Upper lobe of right lung (tissue), 1 donor: Measurements from ENCODE around the gene FOXO6. TPM values are rescaled to one million over a fixed set of nuclear protein-coding genes. Genes with fewer than 3 reads are reported as not detected.

Experiments
- ATAC-seq: fragments of 200-7000 bp; cut with Tn5 transposase; one replicate; pipeline ENCODE4 v1.9.1; 2020; ENCODE audit warnings: mild to moderate bottlenecking, moderate library complexity
- DNase-seq: peaks from one replicate; pipeline ENCODE4 v3.0.0-alpha.2; 2020
- H3K27ac ChIP-seq: fragments of 200-600 bp; one replicate; pipeline ENCODE4 v1.8.0; 2022
- H3K27me3 ChIP-seq: fragments of 200-600 bp; one replicate; pipeline ENCODE4 v1.8.0; 2022; ENCODE audit warnings: mild to moderate bottlenecking
- H3K36me3 ChIP-seq: fragments of 200-600 bp; one replicate; pipeline ENCODE4 v1.8.0; 2022
- H3K4me1 ChIP-seq: fragments of 200-600 bp; one replicate; pipeline ENCODE4 v1.8.0; 2022
- H3K4me3 ChIP-seq: fragments of 200-600 bp; one replicate; pipeline ENCODE4 v1.8.0; 2022; ENCODE audit warnings: mild to moderate bottlenecking
- H3K9me3 ChIP-seq: fragments of 200-600 bp; one replicate; pipeline ENCODE4 v1.8.0; 2022
- intact Hi-C: fragments of 100-400 bp; cut with DNase I; formaldehyde crosslinking; loops from one replicate; pipeline ENCODE4 v1.11.0; 2022
- total RNA-seq: library from RNA; stranded (reverse); fragmentation: NEBNext Ultra II Directional; extraction: Animal tissue kit (Norgen Biotek cat#: 25700); gene quantifications from one replicate; pipeline ENCODE4 v1.2.1, GENCODE V29; 2021
- TF ChIP-seq, protein P1 (sequence below): fragments of 200-600 bp; IDR thresholded peaks from one replicate; pipeline ENCODE4 v1.8.0; 2022; ENCODE audit warnings: antibody characterized with exemption
- donor health status: DM: no; HTN: yes; CAD: no; lungs with severe emphysema.

The FOXO6 gene
- total RNA-seq, 1 donor from 2014 or later = 0.43 TPM

DNA sequence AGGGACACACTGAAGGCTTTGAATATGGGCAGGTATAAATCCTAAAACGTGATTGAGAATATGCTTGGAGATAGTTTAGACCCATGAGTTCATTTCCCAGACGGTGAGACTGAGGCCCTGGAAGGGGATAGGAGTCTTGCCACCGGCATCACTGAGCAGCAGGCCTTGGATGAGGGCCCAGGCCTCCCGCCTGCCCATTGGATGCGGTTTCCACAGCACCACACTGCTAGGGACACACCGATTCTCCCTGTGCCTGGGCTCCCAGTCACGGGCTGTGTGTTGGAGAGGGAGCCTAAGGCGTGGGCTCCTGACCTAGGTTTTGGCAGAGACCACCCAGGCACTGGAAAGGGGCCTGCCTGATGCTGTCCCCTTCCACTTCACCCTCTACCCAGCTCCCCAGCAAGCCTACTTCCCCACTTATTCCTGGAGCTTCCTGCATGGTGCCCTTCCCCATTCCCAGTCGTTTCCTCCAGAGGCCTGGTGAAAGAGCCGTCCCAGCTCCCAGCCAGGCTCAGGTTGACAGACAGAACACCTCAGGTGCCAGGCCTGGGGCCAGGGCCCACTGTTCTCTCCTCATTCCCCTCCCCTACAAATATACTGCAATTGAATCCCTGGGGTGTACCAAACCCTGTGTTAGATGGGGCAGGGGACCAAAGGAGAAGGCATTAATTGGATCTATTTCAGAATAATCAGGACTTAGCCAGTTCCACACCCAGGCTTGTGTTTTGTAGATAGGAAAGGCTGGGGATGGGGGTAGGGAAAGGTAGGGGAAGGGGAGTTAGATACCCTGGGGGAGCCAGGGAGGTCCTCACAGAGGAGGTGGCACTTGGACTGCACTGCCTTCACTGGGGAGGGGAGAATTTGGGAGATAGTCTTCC is 3.4 kb downstream of the FOXO6 start:
- ATAC-seq (no peak), DNase-seq (no peak)
- peaks cover 12% of the 10 kb centered on the region for H3K4me1 ChIP-seq
- intact Hi-C loops = no loop called here
- peaks cover 41% of the 10 kb centered on the region for H3K27me3 ChIP-seq
- H3K9me3 ChIP-seq = no peaks in the 10 kb centered on the region
- H3K27ac ChIP-seq = no peak overlapping the region
- TF ChIP-seq, protein P1, sequence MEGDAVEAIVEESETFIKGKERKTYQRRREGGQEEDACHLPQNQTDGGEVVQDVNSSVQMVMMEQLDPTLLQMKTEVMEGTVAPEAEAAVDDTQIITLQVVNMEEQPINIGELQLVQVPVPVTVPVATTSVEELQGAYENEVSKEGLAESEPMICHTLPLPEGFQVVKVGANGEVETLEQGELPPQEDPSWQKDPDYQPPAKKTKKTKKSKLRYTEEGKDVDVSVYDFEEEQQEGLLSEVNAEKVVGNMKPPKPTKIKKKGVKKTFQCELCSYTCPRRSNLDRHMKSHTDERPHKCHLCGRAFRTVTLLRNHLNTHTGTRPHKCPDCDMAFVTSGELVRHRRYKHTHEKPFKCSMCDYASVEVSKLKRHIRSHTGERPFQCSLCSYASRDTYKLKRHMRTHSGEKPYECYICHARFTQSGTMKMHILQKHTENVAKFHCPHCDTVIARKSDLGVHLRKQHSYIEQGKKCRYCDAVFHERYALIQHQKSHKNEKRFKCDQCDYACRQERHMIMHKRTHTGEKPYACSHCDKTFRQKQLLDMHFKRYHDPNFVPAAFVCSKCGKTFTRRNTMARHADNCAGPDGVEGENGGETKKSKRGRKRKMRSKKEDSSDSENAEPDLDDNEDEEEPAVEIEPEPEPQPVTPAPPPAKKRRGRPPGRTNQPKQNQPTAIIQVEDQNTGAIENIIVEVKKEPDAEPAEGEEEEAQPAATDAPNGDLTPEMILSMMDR = no peak
- no peaks in the 10 kb centered on the region for H3K36me3 ChIP-seq
- H3K4me3 ChIP-seq = no peak overlapping the region

GRCh38 chr1:41365320-41365633 is 4.0 kb downstream of the FOXO6 start:
- H3K4me3 ChIP-seq = no peak overlapping the region
- H3K9me3 ChIP-seq = no peaks in the 10 kb centered on the region
- no peaks in the 10 kb centered on the region for H3K36me3 ChIP-seq
- peaks cover 12% of the 10 kb centered on the region for H3K4me1 ChIP-seq
- DNase-seq = no peak
- peaks cover 41% of the 10 kb centered on the region for H3K27me3 ChIP-seq
- intact Hi-C loops = no loop called here
- no peak overlapping the region for H3K27ac ChIP-seq
- ATAC-seq = no peak
- TF ChIP-seq, protein P1 = no peak

DNA sequence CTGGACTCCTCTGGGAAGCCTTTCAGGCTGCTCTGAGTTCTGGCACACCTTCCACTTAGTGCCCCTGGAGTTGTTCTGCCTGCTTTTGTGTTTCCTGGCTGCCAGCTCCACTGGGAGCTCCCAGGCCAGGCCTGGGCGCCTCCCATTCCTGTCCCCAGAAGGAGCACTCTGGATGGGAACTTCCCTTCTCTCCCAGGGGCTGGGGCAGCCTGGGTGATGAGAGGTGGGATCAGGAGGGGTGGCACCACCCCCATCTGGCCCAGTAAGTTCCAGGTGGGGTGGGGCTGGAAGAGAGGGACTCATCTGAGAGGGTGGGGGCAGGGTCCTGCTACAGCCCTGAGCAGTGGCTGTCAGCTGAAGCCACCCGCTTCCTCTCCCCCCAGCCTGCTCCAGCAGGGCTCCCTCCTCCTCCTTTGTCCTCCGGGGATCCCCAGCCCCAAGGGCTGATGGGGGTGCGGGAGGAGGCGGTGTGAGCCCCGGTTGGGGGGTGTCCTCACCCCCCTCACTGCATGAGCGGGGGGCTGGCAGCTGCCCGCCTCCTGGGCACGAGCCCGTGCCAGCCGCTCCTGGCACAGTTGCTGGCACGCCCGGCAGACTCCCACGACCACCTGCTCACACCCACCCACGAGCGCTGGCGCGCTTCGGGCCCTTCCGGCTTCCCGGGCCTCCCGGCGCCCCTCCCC is 4.7 kb downstream of the FOXO6 start:
- peaks cover 41% of the 10 kb centered on the region for H3K27me3 ChIP-seq
- DNase-seq (peak; percentile 67), ATAC-seq (no peak)
- no peak overlapping the region for H3K27ac ChIP-seq
- peaks cover 12% of the 10 kb centered on the region for H3K4me1 ChIP-seq
- H3K9me3 ChIP-seq = no peaks in the 10 kb centered on the region
- TF ChIP-seq, protein P1 = no peak
- H3K4me3 ChIP-seq = peak overlapping the region; percentile 36
- intact Hi-C loops = no loop called here
- H3K36me3 ChIP-seq = no peaks in the 10 kb centered on the region

GRCh38 chr1:41366455-41367287 is 5.4 kb downstream of the FOXO6 start:
- ATAC-seq = peak; percentile 5
- H3K27ac ChIP-seq = no peak overlapping the region
- intact Hi-C loops = no loop called here

GRCh38 chr1:41367288-41367642 is 6.0 kb downstream of the FOXO6 start:
- Histone ChIP-seq H3K27me3 (peaks cover 43% of the 10 kb centered on the region), H3K36me3 (no peaks in the 10 kb centered on the region), H3K4me1 (peaks cover 13% of the 10 kb centered on the region), H3K27ac (no peak overlapping the region), H3K9me3 (no peaks in the 10 kb centered on the region), H3K4me3 (no peak overlapping the region)
- TF ChIP-seq, protein P1 = no peak
- intact Hi-C loops = no loop called here
- ATAC-seq (no peak), DNase-seq (no peak)

More at GRCh38 chr1:41366455-41367287, 5.4 kb downstream of the FOXO6 start:
- TF ChIP-seq, protein P1 = no peak
- DNase-seq = peak; percentile 73
- H3K36me3 ChIP-seq = no peaks in the 10 kb centered on the region
- peaks cover 41% of the 10 kb centered on the region for H3K27me3 ChIP-seq
- peaks cover 12% of the 10 kb centered on the region for H3K4me1 ChIP-seq
- peak overlapping the region; percentile 36 for H3K4me3 ChIP-seq
- no peaks in the 10 kb centered on the region for H3K9me3 ChIP-seq
